Measurements from ENCODE around the gene RPS6KA3.

The RPS6KA3 gene

DNA sequence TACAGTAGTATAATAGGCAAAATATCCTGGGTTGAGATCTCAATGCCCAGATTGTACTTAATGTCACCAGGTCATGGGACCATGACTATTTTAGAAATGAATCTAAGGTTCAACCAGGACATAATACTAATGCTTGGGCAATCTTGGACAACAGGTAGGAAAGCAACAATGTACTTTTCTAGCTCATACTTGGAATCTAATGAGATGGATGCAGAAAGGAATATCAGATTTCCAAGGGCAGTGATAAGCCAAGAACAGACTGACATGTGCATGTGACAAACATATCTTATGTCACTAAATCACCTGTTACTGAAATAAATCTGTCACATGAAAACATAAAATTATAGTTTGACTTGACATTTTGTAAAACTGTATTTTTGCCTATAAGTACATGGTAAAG, 51.1 kb downstream of the RPS6KA3 start:
- TF ChIP-seq, protein P1, sequence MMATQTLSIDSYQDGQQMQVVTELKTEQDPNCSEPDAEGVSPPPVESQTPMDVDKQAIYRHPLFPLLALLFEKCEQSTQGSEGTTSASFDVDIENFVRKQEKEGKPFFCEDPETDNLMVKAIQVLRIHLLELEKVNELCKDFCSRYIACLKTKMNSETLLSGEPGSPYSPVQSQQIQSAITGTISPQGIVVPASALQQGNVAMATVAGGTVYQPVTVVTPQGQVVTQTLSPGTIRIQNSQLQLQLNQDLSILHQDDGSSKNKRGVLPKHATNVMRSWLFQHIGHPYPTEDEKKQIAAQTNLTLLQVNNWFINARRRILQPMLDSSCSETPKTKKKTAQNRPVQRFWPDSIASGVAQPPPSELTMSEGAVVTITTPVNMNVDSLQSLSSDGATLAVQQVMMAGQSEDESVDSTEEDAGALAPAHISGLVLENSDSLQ (IDR thresholded peaks at IDR 0.05): peak; percentile 57
- no peak for TF ChIP-seq ZNF384 (IDR thresholded peaks at IDR 0.05)
- POLR2A ChIA-PET: no interaction called here
- CTCF ChIA-PET: no interaction called here
- DNase-seq (ENCODE audit: extremely low spot score): no peak

DNA sequence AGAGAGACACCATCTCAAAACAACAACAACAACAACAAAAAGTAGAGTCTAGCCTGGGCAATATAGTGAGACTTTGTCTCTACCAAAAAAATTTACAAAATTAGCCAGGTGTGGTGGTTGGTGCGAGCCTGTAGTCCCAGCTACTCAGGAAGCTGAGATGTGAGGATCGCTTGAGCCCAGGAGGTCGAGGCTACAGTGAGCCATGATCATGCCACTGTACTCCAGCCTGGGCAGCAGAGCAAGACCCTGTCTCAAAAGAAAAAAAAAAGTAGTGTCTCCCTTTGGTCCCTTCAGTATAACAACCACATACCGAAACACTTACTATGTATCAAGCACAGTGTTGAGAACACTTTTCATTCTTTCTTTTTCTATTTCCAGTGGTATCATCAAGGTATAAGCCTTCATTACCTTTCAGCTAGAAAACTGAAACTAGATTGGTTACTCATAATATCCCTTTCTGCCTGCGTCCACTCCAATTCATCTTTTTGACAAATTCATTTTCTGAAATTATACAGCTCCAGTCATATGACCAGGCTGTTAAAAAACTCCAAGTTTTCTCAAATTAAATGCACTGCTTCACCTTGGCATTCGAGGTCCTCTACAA, 54.1 kb downstream of the RPS6KA3 start:
- no peak for DNase-seq (ENCODE audit: extremely low spot score)
- no peak for TF ChIP-seq FOXM1 (IDR thresholded peaks at IDR 0.05; ENCODE audit: borderline replicate concordance)
- no peak for TF ChIP-seq SUZ12 (IDR thresholded peaks at IDR 0.05)
- TF ChIP-seq FOXK2 (IDR thresholded peaks at IDR 0.05): no peak
- TF ChIP-seq ZNF384 (IDR thresholded peaks at IDR 0.05): no peak
- no peak for TF ChIP-seq NFRKB (IDR thresholded peaks at IDR 0.05)
- TF ChIP-seq ARNT (IDR thresholded peaks at IDR 0.05): no peak
- TF ChIP-seq LEF1 (IDR thresholded peaks at IDR 0.05; ENCODE audit: borderline replicate concordance): no peak
- TF ChIP-seq ELF4 (IDR thresholded peaks at IDR 0.05): no peak
- no peak for TF ChIP-seq L3MBTL2 (conservative IDR thresholded peaks at IDR 0.05)
- no peak for TF ChIP-seq TARDBP (IDR thresholded peaks at IDR 0.05)
- TF ChIP-seq HDGF (IDR thresholded peaks at IDR 0.05; ENCODE audit: borderline replicate concordance): no peak
- no peak for TF ChIP-seq CTBP1 (IDR thresholded peaks at IDR 0.05; ENCODE audit: borderline replicate concordance)
- no peak for TF ChIP-seq BHLHE40 (IDR thresholded peaks at IDR 0.05; ENCODE audit: borderline replicate concordance)
- TF ChIP-seq FOXA1 (IDR thresholded peaks at IDR 0.05): no peak
- no peak for TF ChIP-seq SP1 (IDR thresholded peaks at IDR 0.05)
- TF ChIP-seq, protein P1 (IDR thresholded peaks at IDR 0.05): no peak
- CTCF ChIA-PET: no interaction called here
- POLR2A ChIA-PET: no interaction called here

DNA sequence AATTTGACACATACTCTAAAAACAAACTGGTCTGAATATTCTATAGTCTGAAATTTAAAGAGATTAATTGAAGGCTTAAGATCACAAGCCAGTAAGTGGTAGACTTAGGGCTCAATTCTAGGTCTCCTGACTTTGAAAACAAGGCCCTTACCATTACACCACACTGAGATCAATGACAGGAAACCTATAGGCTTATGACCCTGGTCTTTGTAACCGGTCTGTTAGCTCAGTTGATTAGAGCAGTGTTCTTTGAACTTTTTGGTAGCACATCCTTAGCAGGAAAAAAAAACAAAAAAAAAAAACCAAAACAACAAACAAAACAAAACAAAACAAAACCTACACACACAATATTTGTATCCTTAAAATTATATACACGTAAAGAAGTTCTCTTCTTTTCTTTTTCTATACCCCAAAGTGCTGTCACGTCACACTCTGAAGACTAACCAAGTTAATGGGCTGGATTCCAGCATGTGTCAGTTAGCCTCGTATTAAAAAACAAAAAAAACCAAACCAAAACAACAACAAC, 55.4 kb downstream of the RPS6KA3 start:
- CTCF ChIA-PET: interaction anchor here (1.1 kb wide), 1 partner anchor 8 kb away, joined by 4 read pairs; no protein-coding TSS in a partner anchor
- no peak for DNase-seq (ENCODE audit: extremely low spot score)
- TF ChIP-seq TARDBP (IDR thresholded peaks at IDR 0.05): no peak
- POLR2A ChIA-PET: no interaction called here

DNA sequence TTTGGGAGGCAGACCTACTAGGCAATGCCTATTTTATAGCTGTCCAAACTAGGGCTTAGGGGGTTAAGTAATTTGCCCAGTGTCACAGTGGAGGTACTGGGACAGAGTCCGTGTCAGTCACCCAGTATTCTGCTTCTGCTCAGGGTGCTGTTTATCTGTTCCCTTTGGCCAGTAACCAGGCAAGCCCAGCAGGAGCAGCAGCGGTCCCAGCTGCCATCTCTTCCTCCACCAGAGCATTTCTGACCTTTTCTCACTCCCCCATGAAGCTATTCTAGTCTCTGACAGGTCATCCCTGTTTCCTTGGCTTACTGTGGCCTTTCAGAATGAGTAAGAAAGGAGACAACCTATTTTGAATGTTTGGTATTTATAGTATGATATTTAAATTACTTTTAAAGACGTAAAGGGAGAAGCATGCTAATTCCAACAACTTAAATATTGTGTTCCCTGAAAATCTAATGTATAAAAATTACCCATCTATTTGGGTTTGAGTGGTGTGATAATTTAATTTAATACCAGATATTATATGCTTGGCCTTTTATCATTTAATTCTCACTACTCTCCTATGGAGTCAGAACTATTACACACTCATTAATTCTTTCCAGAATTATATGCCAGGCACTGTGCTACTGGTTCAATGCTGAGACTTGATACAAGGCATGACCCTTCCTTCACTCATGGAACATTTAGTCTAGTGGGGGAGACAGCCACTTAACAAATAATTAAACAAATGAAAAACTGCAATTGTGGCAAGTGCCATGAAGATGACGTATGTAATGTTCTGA, 60.6 kb downstream of the RPS6KA3 start:
- POLR2A ChIA-PET: no interaction called here
- no peak for TF ChIP-seq FOXM1 (IDR thresholded peaks at IDR 0.05; ENCODE audit: borderline replicate concordance)
- TF ChIP-seq, protein P1 (IDR thresholded peaks at IDR 0.05): peak; percentile 47; the same call in 1 of the 2 replicates
- CTCF ChIA-PET: no interaction called here
- no peak for DNase-seq (ENCODE audit: extremely low spot score)

DNA sequence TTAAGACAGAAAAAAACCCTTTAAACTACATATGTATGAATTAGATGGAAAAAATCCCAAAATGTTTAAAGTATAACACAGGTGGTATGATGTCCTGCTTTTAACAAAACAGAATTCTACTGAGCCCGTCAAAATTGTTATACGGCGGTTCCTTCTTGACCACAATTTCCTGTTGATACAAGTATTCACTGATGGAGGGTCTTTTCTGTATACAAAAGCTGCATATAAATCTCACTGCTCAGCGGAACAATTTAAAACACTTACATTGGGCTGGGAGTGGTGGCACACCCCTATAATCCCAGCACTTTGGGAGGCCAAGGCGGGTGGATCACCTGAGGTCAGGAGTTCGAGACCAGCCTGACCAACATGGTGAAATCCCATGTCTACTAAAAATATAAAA, 62.4 kb downstream of the RPS6KA3 start:
- TF ChIP-seq FOXA1 (IDR thresholded peaks at IDR 0.05) (no peak), ARNT (IDR thresholded peaks at IDR 0.05) (no peak), NFRKB (IDR thresholded peaks at IDR 0.05) (no peak), FOXM1 (IDR thresholded peaks at IDR 0.05; ENCODE audit: borderline replicate concordance) (no peak), SP1 (IDR thresholded peaks at IDR 0.05) (no peak), ZNF384 (IDR thresholded peaks at IDR 0.05) (no peak), LEF1 (IDR thresholded peaks at IDR 0.05; ENCODE audit: borderline replicate concordance) (no peak), L3MBTL2 (conservative IDR thresholded peaks at IDR 0.05) (no peak), CTBP1 (IDR thresholded peaks at IDR 0.05; ENCODE audit: borderline replicate concordance) (no peak)
- ChIA-PET POLR2A (no interaction called here), CTCF (no interaction called here)
- no peak for DNase-seq (ENCODE audit: extremely low spot score)

DNA sequence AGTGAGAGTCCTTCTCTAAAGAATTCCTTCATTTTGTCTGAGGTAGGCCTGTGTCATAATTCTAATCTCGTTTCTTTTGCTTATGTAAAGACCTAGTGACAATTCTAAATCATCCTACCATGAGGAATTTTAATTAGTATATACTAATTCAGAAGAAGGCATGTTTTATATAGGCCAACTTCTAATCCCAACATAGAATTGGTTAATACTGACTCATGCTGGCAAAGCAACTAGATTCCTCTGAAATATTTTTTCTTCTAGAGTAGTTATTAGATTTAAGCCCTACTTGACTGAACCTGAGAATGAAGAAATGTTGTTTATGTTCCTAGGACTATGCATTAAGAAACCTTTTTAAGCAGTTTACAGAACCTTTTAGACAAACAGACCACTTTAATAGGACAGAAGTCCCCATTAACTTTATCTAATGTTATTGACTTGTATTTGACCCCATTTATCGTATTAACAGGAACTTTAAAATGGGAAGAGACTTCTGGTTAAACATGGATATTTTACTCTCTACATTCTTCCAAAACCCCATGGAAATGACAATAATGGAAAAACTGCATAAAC, 69.0 kb downstream of the RPS6KA3 start:
- ChIA-PET CTCF (no interaction called here), POLR2A (no interaction called here)
- TF ChIP-seq, protein P1 (IDR thresholded peaks at IDR 0.05): no peak
- TF ChIP-seq ARNT (IDR thresholded peaks at IDR 0.05) (no peak), FOXK2 (IDR thresholded peaks at IDR 0.05) (no peak), BHLHE40 (IDR thresholded peaks at IDR 0.05; ENCODE audit: borderline replicate concordance) (no peak), ZNF384 (IDR thresholded peaks at IDR 0.05) (no peak), LEF1 (IDR thresholded peaks at IDR 0.05; ENCODE audit: borderline replicate concordance) (no peak), SP1 (IDR thresholded peaks at IDR 0.05) (no peak), FOXM1 (IDR thresholded peaks at IDR 0.05; ENCODE audit: borderline replicate concordance) (no peak), NFRKB (IDR thresholded peaks at IDR 0.05) (no peak), CTBP1 (IDR thresholded peaks at IDR 0.05; ENCODE audit: borderline replicate concordance) (no peak), SUZ12 (IDR thresholded peaks at IDR 0.05) (no peak), FOXA1 (IDR thresholded peaks at IDR 0.05) (no peak), L3MBTL2 (conservative IDR thresholded peaks at IDR 0.05) (no peak), TARDBP (IDR thresholded peaks at IDR 0.05) (no peak)
- no peak for DNase-seq (ENCODE audit: extremely low spot score)

All from HEK293T (cell line).